ENCODE data around the gene RBP3.

Gene RBP3

DNA sequence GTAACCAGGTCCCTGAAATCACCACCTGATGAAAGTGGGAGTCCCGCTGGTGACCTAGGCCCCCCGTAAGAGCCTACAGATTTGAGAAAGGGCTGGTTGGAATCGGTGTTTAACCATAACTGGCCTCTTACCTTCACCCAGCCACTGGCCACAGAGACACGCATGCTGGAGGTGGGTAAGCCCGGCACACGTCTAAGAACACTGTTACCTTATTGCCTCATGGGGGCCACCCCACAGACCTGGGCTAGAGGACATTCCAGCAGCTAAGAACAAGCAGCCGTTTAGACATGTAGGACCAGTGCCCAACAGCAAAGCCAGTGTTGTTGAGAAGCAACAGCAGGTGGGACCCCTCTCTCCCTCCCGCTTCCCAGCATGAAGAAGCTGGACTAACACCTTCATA is 28.4 kb upstream of the RBP3 start:
- no peak for DNase-seq

DNA sequence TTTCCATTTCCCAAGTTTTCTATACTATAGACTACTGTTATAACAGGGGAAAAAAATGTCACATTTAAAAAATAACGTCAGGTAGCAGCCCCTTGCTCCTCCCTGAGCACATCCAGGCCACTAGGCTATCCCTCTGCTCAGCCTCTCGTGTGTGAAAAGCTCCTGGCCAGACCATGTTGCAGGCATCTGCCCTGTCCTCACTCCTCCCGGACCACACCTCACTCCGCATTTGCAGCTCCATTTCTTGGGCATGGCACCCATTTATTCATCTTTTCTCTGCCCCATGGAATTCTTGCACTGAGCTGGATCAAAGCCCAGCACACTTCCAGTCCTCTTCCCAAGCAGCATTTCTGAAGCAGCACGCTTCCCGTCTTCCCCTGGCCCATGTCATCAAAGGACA is 27.4 kb upstream of the RBP3 start:
- DNase-seq: no peak

DNA sequence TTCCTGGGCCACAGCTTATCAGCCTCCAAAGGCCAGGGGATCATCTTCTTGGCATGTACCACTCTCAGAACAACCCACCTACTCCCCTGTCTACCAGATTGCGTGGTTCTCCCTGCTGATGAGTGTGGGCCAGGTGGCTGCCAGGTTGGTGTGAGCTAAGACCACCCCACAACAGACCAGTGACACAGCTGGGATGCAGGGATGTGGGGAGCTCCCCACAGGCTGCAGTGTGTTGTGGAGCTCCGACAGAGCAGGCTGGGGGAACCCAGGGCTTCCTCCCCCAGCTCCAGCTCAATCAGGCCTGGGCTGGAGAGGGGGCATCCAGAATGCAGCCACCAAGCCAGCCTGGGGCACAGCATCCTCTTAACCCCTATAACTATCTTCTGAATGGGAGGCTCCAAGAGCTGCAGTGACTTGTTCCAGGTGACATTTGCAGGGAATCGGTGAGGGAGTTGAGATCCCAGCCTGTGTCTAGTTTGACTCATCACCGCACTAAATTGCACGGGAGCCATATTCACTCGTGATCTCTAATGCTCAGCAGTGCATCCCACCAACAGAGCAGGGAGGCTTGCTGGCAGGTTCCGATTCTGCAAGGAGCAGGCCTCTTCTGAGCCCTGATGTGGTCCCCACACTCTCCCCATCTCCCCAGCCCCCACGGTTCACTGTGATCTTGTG is 26.5 kb upstream of the RBP3 start:
- no peak for DNase-seq

DNA sequence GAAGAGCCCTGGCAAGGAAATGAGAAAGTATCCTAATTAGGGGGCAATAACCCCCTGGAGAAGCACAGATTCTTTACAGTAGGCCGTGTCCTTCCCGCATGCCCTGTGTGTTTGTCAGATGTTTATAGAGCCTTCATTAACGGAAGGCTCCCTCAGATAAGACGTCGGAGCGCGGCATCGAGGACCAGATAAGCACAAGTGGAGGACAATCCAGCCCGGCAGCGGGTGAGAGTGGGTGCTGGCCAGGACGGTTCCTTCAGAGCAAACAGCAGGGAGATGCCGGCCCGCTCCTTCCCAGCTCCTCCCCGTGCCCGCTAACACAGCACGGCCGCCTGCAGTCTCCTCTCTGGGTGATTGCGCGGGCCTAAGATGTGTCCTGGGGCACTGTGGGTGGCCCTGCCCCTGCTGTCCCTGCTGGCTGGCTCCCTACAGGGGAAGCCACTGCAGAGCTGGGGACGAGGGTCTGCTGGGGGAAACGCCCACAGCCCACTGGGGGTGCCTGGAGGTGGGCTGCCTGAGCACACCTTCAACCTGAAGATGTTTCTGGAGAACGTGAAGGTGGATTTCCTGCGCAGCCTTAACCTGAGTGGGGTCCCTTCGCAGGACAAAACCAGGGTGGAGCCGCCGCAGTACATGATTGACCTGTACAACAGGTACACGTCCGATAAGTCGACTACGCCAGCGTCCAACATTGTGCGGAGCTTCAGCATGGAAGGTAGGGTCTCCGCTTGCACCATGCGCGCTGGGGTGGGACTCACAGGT is 25.7 kb upstream of the RBP3 start, which contains the start of gene GDF2:
Gene GDF2, plus strand, starts transcription at position 155 of the 762 bp plus-strand sequence. Its CDS starts 215 bp downstream, at position 370.
- no peak for DNase-seq

DNA sequence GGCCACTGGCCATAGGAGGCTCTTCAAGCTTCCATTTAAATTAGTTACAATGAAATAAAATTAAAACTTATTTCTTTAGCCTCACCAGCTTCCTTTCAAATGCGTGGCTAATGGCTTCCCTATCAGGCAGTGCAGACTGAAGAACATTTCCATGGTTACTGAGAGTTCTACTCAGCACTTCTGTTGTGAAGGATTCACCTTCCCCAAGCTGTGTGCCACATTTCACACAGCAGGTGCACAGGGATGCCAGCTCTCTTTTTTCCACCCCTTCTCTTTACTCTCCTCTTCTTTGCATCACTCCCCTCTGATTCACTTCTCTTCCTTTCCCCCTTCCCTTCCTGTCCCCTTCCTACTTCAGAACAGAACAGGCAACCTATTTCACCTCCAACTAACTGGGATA is 25.1 kb upstream of the RBP3 start:
- DNase-seq: no peak

DNA sequence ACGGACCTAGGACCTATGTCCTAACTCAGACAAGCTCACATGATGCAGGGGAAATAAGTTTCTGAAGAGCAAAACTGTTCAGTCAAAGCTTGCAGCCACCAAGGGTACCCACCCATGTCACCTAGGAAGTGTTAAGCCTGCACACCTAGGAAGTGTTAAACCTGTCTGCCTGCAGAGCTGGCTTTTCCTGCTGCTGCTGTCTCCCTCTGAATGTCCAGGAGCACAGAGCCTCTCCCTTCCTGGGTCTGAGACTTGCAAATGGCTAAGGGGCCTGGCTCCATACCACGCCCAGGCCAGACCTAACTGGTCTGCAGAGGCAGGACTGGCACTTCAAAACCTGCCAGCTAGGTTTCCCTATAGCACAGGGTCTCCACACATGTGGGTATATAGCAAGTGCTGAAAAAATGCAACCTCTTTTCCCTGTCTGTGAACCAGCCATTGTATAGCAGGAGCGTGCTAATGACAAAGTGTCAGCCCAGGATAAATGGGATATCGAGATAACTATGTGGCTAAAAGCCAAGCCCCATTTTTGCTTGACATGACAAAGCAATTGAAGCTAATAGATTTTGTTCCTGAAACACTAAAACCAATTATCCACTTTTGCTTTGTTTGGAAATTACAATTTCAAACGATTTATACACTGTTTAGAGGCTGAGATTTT is 24.4 kb upstream of the RBP3 start:
- no peak for DNase-seq

DNA sequence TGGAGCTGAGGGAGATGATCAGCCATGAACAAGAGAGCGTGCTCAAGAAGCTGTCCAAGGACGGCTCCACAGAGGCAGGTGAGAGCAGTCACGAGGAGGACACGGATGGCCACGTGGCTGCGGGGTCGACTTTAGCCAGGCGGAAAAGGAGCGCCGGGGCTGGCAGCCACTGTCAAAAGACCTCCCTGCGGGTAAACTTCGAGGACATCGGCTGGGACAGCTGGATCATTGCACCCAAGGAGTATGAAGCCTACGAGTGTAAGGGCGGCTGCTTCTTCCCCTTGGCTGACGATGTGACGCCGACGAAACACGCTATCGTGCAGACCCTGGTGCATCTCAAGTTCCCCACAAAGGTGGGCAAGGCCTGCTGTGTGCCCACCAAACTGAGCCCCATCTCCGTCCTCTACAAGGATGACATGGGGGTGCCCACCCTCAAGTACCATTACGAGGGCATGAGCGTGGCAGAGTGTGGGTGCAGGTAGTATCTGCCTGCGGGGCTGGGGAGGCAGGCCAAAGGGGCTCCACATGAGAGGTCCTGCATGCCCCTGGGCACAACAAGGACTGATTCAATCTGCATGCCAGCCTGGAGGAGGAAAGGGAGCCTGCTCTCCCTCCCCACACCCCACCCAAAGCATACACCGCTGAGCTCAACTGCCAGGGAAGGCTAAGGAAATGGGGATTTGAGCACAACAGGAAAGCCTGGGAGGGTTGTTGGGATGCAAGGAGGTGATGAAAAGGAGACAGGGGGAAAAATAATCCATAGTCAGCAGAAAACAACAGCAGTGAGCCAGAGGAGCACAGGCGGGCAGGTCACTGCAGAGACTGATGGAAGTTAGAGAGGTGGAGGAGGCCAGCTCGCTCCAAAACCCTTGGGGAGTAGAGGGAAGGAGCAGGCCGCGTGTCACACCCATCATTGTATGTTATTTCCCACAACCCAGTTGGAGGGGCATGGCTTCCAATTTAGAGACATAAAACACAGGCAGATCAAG is 22.6 kb upstream of the RBP3 start:
- DNase-seq: no peak

DNA sequence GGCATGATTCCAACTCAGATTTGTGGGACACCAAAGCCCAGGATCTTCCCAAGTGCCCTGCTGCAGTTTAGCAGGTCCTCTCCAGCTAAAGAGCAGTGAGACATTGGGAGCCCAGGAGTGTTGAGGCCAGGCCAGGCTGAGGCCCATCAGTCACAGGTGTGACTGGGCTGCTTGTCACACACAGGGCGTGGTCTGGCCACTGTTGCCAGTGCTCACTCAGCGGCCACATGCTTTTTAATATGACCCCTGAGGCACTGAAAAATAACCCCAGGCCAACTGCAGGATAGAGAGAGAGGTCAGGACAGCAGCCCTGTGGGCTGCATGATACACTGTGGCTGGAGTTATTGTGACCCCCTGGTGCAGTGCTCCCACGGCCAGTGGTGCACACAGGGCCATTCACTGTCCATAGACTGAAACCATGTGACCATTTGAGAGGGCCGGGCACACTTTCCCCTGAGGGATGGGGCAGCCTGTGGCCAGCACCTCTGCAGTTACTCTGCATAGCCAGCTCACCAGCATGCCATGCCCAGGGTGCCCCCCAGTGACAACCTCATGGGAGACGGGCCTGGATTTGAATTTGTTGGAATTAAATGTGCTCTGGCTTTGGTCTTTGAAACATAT is 21.7 kb upstream of the RBP3 start:
- no peak for DNase-seq

DNA sequence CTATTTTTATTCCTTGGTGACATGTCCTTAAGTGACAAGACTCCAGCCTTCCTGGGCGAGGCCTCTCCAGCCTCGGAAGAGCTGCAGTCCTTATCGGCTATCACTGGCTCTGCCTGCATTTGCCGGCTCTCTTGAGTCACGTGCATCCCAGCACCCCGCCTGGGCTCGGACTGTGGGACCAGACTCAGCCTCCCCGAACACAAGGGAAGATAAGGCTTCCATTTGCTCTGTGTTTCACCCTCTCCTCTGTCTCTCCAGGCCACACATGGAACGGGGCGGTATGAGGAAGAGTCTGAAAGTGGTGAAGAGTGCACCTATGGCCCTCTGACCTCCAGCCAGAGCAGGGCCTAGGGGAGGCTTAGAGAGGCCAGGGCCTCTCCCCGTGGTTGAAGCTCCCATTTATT is 21.2 kb upstream of the RBP3 start:
- no peak for DNase-seq

DNA sequence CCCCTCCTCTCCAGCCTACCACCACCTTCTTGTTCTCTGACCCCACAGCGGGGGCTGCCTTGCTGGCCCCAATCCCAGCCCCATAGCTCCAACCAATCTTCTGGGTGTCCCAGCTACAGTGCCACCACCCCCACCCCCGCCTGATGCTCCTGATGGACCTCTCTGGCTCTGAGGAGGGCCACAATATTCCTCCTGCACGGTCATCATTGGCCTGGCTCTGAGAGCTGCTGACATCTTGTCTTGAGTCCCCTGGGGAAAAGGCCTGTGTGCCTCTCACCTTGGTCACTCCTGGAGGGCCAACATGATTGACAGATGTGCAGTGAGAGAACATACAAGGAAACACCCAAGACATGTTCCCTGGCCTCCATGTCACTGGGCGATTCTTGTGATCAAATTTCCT is 18.3 kb upstream of the RBP3 start:
- no peak for DNase-seq

DNA sequence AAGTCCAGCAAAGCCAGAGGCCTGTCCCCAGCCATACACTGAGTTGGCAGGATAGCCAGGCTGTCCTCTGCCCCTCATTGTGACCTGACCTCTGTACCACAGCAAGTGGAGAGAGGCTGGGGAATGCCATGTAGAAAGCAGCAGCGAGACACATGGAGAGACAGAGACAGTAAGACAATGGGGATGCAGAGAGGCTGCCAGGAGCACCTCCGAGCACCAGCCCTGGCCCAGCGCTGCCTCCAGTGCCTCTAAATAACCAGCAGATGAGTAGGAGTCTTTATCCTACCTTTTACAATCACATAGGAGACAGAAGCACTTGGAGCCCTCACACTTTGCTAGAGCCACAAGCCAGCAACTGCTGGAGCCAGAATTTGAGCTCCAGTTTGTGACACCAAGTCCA is 17.8 kb upstream of the RBP3 start:
- no peak for DNase-seq

DNA sequence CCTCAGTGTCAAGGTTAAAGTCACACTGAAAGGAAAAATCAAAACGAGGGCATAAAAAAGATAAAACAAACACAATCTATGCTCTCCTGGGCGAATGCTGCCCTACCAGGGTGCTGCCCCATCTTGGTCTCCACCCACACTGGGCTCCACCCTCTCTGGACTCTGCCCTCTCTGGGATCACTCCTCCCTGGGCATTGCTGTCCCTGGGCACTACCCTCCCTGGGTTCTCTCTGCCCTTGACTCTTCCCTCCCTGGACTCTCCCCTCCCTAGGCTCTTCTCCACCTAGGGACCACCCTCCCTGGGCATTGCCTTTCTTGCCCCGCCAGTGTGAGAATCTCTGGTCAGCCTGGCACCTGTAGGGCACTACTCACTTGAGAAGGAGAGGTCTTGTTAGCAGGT is 17.4 kb upstream of the RBP3 start:
- DNase-seq: no peak

DNA sequence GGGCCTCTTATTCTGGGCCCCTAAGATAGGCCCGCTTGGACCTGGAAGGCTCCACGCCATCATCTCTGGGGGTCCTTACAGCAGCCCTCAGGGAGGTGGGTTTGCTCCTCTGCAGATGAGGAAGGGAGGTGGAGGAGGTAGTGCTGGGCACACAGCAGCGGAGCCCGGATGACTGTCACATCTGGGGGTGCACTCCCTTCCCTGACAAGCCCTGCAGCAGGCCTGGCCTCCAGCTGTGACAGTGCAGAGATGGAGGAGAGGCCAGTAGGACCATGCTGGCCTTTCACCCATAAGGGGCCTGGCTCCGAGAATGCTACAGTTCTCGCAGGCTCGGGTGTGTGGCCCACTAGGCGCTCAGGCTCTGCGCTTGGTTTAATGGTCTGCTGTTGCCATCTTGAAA is 16.7 kb upstream of the RBP3 start:
- DNase-seq: no peak

DNA sequence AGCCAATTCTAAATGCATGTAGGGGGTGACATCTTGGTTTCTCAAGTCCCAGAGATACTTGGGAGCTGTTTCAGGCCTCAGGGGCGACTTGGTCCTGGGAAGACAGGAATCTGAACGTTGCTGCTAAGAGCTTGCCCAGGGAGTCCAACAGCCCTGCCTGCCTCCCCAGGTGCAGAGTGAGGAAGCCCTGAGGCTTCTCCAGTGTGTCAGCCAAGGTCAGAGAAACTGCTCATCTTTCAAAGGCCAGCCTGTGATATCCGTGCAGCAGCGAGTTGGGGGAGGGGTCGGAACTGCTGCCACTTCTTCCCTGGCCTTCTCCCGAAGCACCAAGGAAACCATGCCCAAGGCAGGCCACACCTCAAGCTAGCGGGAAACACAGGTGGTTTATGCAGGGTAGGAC is 16.2 kb upstream of the RBP3 start:
- DNase-seq: no peak

DNA sequence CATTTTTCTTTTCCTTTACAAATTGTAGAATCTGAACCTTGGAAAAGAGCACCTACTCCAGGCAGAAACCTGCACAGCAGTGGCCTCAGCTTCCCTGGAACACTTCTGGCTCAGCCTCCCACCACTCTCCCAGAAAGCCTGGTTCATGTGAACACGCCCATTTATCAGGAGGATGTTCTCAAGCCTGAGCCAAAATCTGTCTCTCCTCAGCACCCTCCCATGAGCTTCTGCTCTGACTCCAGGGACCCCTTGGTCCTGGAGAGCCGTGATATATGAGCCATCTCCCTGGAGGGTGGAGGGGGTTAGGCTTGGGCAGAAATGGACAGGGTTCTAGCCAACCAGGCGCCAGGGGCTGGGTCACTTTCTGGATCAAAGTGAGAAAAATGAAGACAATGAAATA is 15.8 kb upstream of the RBP3 start:
- no peak for DNase-seq

DNA sequence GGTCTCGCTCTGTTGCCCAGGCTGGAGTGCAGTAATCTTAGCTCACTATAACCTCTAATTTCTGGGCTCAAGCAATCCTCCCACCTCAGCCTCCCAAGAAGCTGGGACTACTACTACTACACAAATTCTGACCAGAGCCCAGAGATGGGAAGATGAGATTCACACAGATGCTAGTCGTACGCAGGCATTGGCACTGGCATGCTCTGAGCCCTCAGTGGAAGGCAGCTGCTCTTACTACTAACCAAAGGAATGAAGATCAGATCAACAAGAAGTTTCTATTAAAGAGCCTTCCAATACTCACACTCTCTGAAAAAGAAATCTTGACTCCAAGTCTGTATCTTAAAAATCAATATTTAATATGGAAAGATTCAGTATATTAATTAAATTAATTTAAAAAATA is 15.2 kb upstream of the RBP3 start:
- no peak for DNase-seq

DNA sequence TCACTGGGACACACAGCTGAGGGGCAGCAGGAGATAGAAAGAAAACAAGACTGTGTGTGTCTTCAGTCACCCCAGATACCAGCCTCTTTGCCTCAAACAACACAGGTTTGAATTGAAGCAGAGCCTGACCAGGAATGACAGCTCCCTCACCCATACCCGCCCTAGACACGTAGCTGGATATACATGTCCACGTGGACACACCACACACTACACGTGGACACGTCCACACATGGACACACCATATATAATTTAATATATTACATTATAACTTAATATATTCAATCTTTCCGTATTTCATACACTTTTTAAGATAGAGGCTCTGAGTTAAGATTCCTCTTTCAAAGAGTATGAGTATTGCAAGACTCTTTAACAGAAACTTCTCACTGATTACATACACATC is 14.6 kb upstream of the RBP3 start:
- DNase-seq: no peak

DNA sequence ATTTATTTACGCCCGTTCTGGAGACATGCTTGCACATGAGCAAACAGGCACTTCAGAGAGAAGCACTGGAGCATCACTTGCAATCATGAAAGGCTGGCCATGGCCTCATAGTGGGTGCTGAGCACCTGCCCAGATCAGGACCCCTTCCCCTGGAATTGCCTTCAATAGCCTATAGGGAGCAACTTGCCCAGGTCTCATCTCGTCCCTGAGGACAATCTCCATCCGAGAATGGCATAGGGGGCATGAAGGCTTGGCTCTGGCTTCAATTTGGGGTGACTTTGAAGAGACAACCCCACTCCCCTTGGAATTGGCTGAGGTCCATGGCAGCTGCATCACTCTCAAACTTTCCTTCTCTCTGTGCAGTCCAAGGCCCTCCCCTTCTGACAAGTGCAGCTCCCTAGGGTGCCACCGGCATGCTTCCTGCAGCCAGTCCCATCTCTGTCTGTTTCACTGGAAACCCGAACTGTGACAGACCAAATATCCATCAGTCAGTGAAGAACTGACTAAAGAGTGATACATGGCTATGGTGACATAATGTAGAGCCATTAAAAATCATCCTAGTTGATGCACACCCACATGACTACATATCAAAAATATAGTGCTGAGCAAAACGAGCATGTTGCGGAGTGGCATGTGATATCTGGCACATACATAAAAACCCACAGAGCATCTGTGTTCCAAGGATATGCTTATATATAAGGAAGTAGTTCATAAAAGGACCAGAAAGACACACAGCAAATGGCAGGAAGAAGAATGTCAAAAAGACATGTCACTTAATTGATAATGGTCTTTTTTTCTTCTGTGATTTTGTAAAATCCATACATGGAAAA is 13.5 kb upstream of the RBP3 start:
- DNase-seq: no peak

DNA sequence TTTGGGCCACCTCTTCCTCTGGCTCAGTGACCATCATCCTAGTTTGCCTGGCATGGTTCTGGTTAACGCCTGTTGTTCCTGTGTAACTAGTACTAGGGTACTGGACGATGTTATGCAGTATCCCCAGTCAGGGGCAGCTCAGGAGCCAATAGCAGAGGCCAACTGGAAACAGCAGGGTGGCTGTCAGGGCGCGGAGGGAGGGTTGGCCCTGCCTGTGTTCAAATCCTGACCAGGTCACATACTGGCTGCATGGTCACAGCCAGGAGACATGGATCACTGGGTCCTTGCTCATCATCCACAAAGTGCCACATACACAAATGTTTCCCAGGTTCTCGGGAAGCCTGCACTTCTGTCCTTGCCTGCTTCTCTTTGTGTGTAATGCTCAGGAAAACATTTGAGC is 12.3 kb upstream of the RBP3 start:
- no peak for DNase-seq

DNA sequence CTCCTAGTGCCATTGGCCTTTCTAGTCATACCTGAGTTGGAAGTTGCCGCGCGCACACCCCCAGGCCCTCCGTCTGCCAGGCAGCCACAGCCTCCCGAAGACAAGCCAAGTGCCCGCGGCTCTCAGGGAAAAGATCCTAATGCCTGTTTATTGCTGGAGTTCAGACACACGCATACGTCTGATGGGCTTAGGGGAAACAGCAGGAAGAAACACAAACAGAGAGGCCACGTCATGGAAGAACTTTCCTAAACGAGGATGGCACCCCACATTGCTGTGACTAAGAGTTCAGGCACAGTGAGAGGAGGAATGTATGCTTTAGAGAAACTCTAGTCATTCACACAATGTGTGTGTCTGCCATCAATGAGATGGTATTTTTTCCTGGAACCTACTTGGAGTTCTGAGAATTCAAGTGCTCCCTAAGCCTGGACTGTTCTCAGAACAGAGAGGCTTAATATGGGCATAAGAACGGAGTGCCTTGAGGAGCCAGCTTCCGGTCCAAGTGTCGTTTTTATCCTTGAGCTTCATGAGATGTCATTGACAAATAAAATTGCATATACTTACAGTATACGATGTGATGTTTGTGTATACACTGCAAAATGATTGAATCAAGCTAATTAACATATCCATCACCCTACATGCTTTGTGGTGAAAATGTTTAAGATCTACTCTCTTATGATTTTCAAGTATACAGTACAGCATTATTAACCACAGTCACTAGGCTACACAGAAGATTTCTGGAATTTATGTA is 11.6 kb upstream of the RBP3 start:
- DNase-seq: no peak

DNA sequence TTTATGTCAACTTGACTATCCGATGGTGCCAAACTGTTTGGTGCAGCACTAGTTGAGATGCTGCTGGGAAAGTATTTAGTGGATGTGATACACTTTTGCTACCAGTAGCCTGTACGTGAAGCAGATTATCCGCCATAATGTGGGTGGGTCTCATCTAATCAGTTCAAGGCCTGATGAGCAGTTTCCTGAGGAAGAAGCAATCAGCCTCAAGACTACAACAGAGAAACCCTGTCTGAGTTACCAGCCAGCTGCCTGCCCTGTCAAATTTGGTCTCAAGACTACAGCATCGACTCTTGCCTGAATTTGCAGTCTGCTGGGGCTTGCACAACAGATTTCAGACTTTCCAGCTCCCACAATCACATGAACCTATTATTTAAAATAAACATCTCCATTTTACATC is 10.9 kb upstream of the RBP3 start:
- DNase-seq: no peak

Data from stimulated activated CD4-positive, alpha-beta T cell treated with anti-CD3 and anti-CD28 coated beads, Interleukin-2, amount 100 ng/mL, for 48 hours (primary cell).